ENCODE data around the gene ASAP3.

GRCh38 chr1:23449958-23450357, 34.0 kb downstream of the ASAP3 start:
- no peak for TF ChIP-seq ELK4 (IDR thresholded peaks at IDR 0.05; ENCODE audit: borderline replicate concordance, low read depth, low read length)
- no peak for TF ChIP-seq ZNF335 (tag by site-specific recombination; conservative IDR thresholded peaks at IDR 0.05)
